ENCODE measurements around the gene POLE. TPM values are rescaled to one million over a fixed set of nuclear protein-coding genes. Genes with fewer than 3 reads are reported as not detected.

POLE gene
- total RNA-seq, 4 donors from 2014 or later = 32.2 to 133 (median 44.4) TPM

- no peak for DNase-seq (ENCODE audit: low spot score in 2 of 2)
- Histone ChIP-seq H3K9me3 (no peaks in the 10 kb centered on the region), H3K27me3 (no peaks in the 10 kb centered on the region), H3K36me3 (peaks cover 3 to 98% (median 28%) of the 10 kb centered on the region in 3 donors), H3K27ac (no peak overlapping the region), H3K4me3 (no peak overlapping the region), H3K4me1 (no peaks in the 10 kb centered on the region)
- 86 to 87% methylated on average over 28 to 29 of the region's 29 CpGs for WGBS, 2 donors
- TF ChIP-seq CTCF (IDR thresholded peaks at IDR 0.05) (no peak), EP300 (IDR thresholded peaks at IDR 0.05) (no peak), POLR2A (IDR thresholded peaks at IDR 0.05) (no peak)
Observed at GRCh38 chr12:132662901-132663755, 24.0 kb downstream of the POLE start.

- DNase-seq (ENCODE audit: low spot score in 2 of 2) = no peak
- Histone ChIP-seq H3K27ac (no peak overlapping the region), H3K9me3 (no peaks in the 10 kb centered on the region), H3K27me3 (no peaks in the 10 kb centered on the region), H3K36me3 (peaks cover 3 to 98% (median 36%) of the 10 kb centered on the region in 3 donors), H3K4me1 (no peaks in the 10 kb centered on the region), H3K4me3 (no peak overlapping the region)
- no peak for TF ChIP-seq CTCF (IDR thresholded peaks at IDR 0.05)
- no peak for TF ChIP-seq POLR2A (IDR thresholded peaks at IDR 0.05)
- TF ChIP-seq EP300 (IDR thresholded peaks at IDR 0.05) = no peak
- WGBS, 2 donors = 58 to 64% methylated on average over 5 of the region's 5 CpGs
Observed at GRCh38 chr12:132661972-132662371, 25.2 kb downstream of the POLE start.

- H3K27me3 ChIP-seq = no peaks in the 10 kb centered on the region
- WGBS, 2 donors = 87 to 93% methylated on average over 11 of the region's 11 CpGs
- DNase-seq (ENCODE audit: low spot score in 2 of 2) = no peak
- H3K4me1 ChIP-seq = no peaks in the 10 kb centered on the region
- H3K4me3 ChIP-seq = no peak overlapping the region
- H3K36me3 ChIP-seq = peaks cover 3 to 98% (median 33%) of the 10 kb centered on the region in 3 donors
- no peak overlapping the region for H3K27ac ChIP-seq
- H3K9me3 ChIP-seq = no peaks in the 10 kb centered on the region
- no peak for TF ChIP-seq POLR2A (IDR thresholded peaks at IDR 0.05)
- no peak for TF ChIP-seq EP300 (IDR thresholded peaks at IDR 0.05)
- TF ChIP-seq CTCF (IDR thresholded peaks at IDR 0.05) = no peak
Observed at GRCh38 chr12:132660996-132661395, 26.1 kb downstream of the POLE start.

- no peaks in the 10 kb centered on the region for H3K9me3 ChIP-seq
- TF ChIP-seq POLR2A (IDR thresholded peaks at IDR 0.05) (no peak), CTCF (IDR thresholded peaks at IDR 0.05) (no peak), EP300 (IDR thresholded peaks at IDR 0.05) (no peak)
- WGBS, 2 donors = 63 to 72% methylated on average over 5 of the region's 5 CpGs
- no peak for DNase-seq (ENCODE audit: low spot score in 2 of 2)
- no peak overlapping the region for H3K4me3 ChIP-seq
- H3K27me3 ChIP-seq = no peaks in the 10 kb centered on the region
- H3K27ac ChIP-seq = no peak overlapping the region
- peaks cover 3 to 97% (median 33%) of the 10 kb centered on the region in 3 donors for H3K36me3 ChIP-seq
- H3K4me1 ChIP-seq = no peaks in the 10 kb centered on the region
Observed at GRCh38 chr12:132660052-132660451, 27.1 kb downstream of the POLE start.

- TF ChIP-seq EP300 (IDR thresholded peaks at IDR 0.05) (no peak), POLR2A (IDR thresholded peaks at IDR 0.05) (no peak), CTCF (IDR thresholded peaks at IDR 0.05) (no peak)
- no peak for DNase-seq (ENCODE audit: low spot score in 2 of 2)
- H3K9me3 ChIP-seq = no peaks in the 10 kb centered on the region
- no peak overlapping the region for H3K4me3 ChIP-seq
- peaks cover 3 to 97% (median 33%) of the 10 kb centered on the region in 3 donors for H3K36me3 ChIP-seq
- WGBS, 2 donors = 89 to 91% methylated on average over 15 to 16 of the region's 16 CpGs
- no peaks in the 10 kb centered on the region for H3K4me1 ChIP-seq
- no peak overlapping the region for H3K27ac ChIP-seq
- H3K27me3 ChIP-seq = no peaks in the 10 kb centered on the region
Observed at GRCh38 chr12:132659146-132659545, 28.0 kb downstream of the POLE start.
